Lower leg skin (tissue), 3 donors: ENCODE data around the gene INPP5D.

ENCODE experiments used
- CTCF ChIP-seq, 3 donors: fragments of 450-650 bp; IDR thresholded peaks; one replicate each; pipeline ENCODE4 v1.5.1; 2016; ENCODE audit warnings: antibody characterized with exemption in 3 of 3, mild to moderate bottlenecking in 3 of 3, moderate library complexity in 2 of 3
- POLR2A ChIP-seq, 2 donors: fragments of 450-650 bp; IDR thresholded peaks; one replicate each; pipeline ENCODE4 v1.6.1; 2016 to 2017; ENCODE audit warnings: antibody characterized with exemption in 2 of 2, mild to moderate bottlenecking in 1 of 2, moderate library complexity in 1 of 2

GRCh38 chr2:233247116-233247515, 187.0 kb downstream of the INPP5D start:
- TF ChIP-seq CTCF (IDR thresholded peaks at IDR 0.05), result no peak
- no peak for TF ChIP-seq POLR2A (IDR thresholded peaks at IDR 0.05)
